Measurements from ENCODE around the gene TBC1D16.
"Not testable (repeated sequence)": the region's sequence is repeated elsewhere in the genome, so short reads cannot be mapped to it uniquely, and the experiment has no call there.

Gene TBC1D16

GRCh38 chr17:79975498-79976134, 60.1 kb downstream of the TBC1D16 start:
- no peak for DNase-seq

- DNase-seq: no peak
These were observed 60.8 kb downstream of the TBC1D16 start for GRCh38 chr17:79974566-79975497.

- no peak for DNase-seq
These were observed 64.0 kb downstream of the TBC1D16 start for GRCh38 chr17:79971651-79972050.

- DNase-seq: peak in 23 of 56 donors; percentile 15 to 79 (median 39)
These were observed 65.0 kb downstream of the TBC1D16 start for GRCh38 chr17:79970576-79971068.

- DNase-seq: no peak
These were observed 65.8 kb downstream of the TBC1D16 start for GRCh38 chr17:79969906-79970305.

- DNase-seq: no peak
These were observed 67.6 kb downstream of the TBC1D16 start for GRCh38 chr17:79968116-79968515.

- DNase-seq: no peak
These were observed 69.0 kb downstream of the TBC1D16 start for GRCh38 chr17:79966681-79967080.

GRCh38 chr17:79965806-79966205, 69.9 kb downstream of the TBC1D16 start:
- DNase-seq: peak in 34 of 56 donors; percentile 15 to 76 (median 50)

GRCh38 chr17:79962467-79962866, 73.2 kb downstream of the TBC1D16 start:
- DNase-seq: not testable (repeated sequence)

GRCh38 chr17:79961567-79961966, 74.1 kb downstream of the TBC1D16 start:
- not testable (repeated sequence) for DNase-seq

- DNase-seq: no peak
These were observed 74.7 kb downstream of the TBC1D16 start for GRCh38 chr17:79960788-79961522.

GRCh38 chr17:79959042-79959441, 76.6 kb downstream of the TBC1D16 start:
- no peak for DNase-seq

- DNase-seq: no peak
These were observed 78.8 kb downstream of the TBC1D16 start for GRCh38 chr17:79956853-79957252.

GRCh38 chr17:79956441-79956735, 79.3 kb downstream of the TBC1D16 start:
- DNase-seq: not testable (repeated sequence)

GRCh38 chr17:79955691-79956440, 79.8 kb downstream of the TBC1D16 start:
- DNase-seq: no peak

GRCh38 chr17:79955167-79955549, 80.5 kb downstream of the TBC1D16 start:
- DNase-seq: no peak

- DNase-seq: no peak
These were observed 81.1 kb downstream of the TBC1D16 start for GRCh38 chr17:79954281-79955166.

- no peak for DNase-seq
These were observed 82.3 kb downstream of the TBC1D16 start for GRCh38 chr17:79953335-79953734.

GRCh38 chr17:79952901-79953300, 82.8 kb downstream of the TBC1D16 start:
- no peak for DNase-seq

- no peak for DNase-seq
These were observed 83.3 kb downstream of the TBC1D16 start for GRCh38 chr17:79952265-79952877.
